Limb (tissue), 2 donors: ENCODE data around the gene CES1.
"Not testable (repeated sequence)": the region's sequence is repeated elsewhere in the genome, so short reads cannot be mapped to it uniquely, and the experiment has no call there.

Experiments
- DNase-seq, 2 donors: peaks; one replicate each; pipeline ENCODE4 v3.0.0-alpha.2; 2016; ENCODE audit errors: extremely low spot score in 2 of 2

CES1 gene

GRCh38 chr16:55791512-55791911 is 41.4 kb downstream of the CES1 start:
- not testable (repeated sequence) for DNase-seq

- not testable (repeated sequence) for DNase-seq
Observed at GRCh38 chr16:55790240-55790639, 42.7 kb downstream of the CES1 start.

GRCh38 chr16:55782793-55783091 is 50.2 kb downstream of the CES1 start:
- DNase-seq = not testable (repeated sequence)

GRCh38 chr16:55782091-55782792 is 50.7 kb downstream of the CES1 start:
- DNase-seq = not testable (repeated sequence)

GRCh38 chr16:55781456-55781855 is 51.4 kb downstream of the CES1 start:
- DNase-seq = not testable (repeated sequence)

- not testable (repeated sequence) for DNase-seq
Observed at GRCh38 chr16:55780095-55780407, 52.8 kb downstream of the CES1 start.

GRCh38 chr16:55779402-55780094 is 53.3 kb downstream of the CES1 start:
- no peak for DNase-seq

GRCh38 chr16:55778757-55779156 is 54.1 kb downstream of the CES1 start:
- no peak for DNase-seq

GRCh38 chr16:55775857-55776256 is 57.0 kb downstream of the CES1 start:
- no peak for DNase-seq

GRCh38 chr16:55773859-55774549 is 58.9 kb downstream of the CES1 start:
- no peak for DNase-seq

- DNase-seq = no peak
Observed at GRCh38 chr16:55765161-55765560, 67.7 kb downstream of the CES1 start.

- peak in 1 of 2 donors; percentile 30 for DNase-seq
Observed at GRCh38 chr16:55760310-55761001, 72.4 kb downstream of the CES1 start.

GRCh38 chr16:55759965-55760309 is 73.0 kb downstream of the CES1 start:
- not testable (repeated sequence) for DNase-seq

- not testable (repeated sequence) for DNase-seq
Observed at GRCh38 chr16:55757595-55758527, 75.0 kb downstream of the CES1 start.

GRCh38 chr16:55756963-55757362 is 75.9 kb downstream of the CES1 start:
- DNase-seq = no peak

GRCh38 chr16:55754056-55754455 is 78.8 kb downstream of the CES1 start:
- DNase-seq = no peak

- DNase-seq = not testable (repeated sequence)
Observed at GRCh38 chr16:55753145-55753631, 79.7 kb downstream of the CES1 start.
